Right lobe of liver (tissue), 4 donors: ENCODE data around the gene LOXL4.

Source experiments
- POLR2A ChIP-seq: fragments of 450-650 bp; IDR thresholded peaks from one replicate; pipeline ENCODE4 v1.6.1; 2017; ENCODE audit warnings: antibody characterized with exemption, mild to moderate bottlenecking
- TF ChIP-seq, protein P1 (sequence below), 4 donors: fragments of 200-600 bp in 3 of 4; fragments of 450-650 bp in 1 of 4; IDR thresholded peaks; one replicate each; pipeline versions ENCODE4 v1.5.1 to v1.8.0; 2016 to 2022; ENCODE audit warnings: antibody characterized with exemption in 4 of 4, mild to moderate bottlenecking in 2 of 4
- donor health status: DM: no; HTN: no; CAD: no.
- donor health status: DM: no; HTN: no; CAD: no.
- donor health status: DM: no; HTN: yes; CAD: no.

- TF ChIP-seq, protein P1, sequence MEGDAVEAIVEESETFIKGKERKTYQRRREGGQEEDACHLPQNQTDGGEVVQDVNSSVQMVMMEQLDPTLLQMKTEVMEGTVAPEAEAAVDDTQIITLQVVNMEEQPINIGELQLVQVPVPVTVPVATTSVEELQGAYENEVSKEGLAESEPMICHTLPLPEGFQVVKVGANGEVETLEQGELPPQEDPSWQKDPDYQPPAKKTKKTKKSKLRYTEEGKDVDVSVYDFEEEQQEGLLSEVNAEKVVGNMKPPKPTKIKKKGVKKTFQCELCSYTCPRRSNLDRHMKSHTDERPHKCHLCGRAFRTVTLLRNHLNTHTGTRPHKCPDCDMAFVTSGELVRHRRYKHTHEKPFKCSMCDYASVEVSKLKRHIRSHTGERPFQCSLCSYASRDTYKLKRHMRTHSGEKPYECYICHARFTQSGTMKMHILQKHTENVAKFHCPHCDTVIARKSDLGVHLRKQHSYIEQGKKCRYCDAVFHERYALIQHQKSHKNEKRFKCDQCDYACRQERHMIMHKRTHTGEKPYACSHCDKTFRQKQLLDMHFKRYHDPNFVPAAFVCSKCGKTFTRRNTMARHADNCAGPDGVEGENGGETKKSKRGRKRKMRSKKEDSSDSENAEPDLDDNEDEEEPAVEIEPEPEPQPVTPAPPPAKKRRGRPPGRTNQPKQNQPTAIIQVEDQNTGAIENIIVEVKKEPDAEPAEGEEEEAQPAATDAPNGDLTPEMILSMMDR (IDR thresholded peaks at IDR 0.05), result no peak
- TF ChIP-seq POLR2A, result no peak
Observed at GRCh38 chr10:98249134-98249533, 18.9 kb downstream of the LOXL4 start.
